H7 (cell line): Measurements from ENCODE around the gene HIPK1. TPM values are rescaled to one million over a fixed set of nuclear protein-coding genes. Genes with fewer than 3 reads are reported as not detected.
A peak's percentile ranks its signal among the peaks of the same experiment; 100 is the strongest.

ENCODE experiments used
- DNase-seq: peaks from one replicate; pipeline ENCODE4 v3.0.0; 2012
- H3K27me3 ChIP-seq: 2 replicates; pipeline ENCODE4 v1.6.0; 2011; ENCODE audit warnings: mild to moderate bottlenecking, low read length; ENCODE audit not compliant: control insufficient read depth, insufficient read depth
- H3K36me3 ChIP-seq: replicated peaks from 2 replicates; pipeline ENCODE4 v1.5.1; 2011; ENCODE audit warnings: low read length; ENCODE audit not compliant: control insufficient read depth, insufficient read depth
- H3K4me3 ChIP-seq: 2 replicates; pipeline ENCODE4 v1.5.1; 2011; ENCODE audit warnings: low read depth, mild to moderate bottlenecking, control low read depth, low read length, moderate library complexity; ENCODE audit not compliant: insufficient read depth
- total RNA-seq: library from RNA; depleted of rRNA; stranded (reverse); fragments of >200 nt; shearing (Covaris generic); gene quantifications from 2 replicates; pipeline ENCODE4 v1.2.3, GENCODE V29; 2014

The HIPK1 gene
- total RNA-seq, 1 experiment from 2014 or later = 33.4 TPM

DNA sequence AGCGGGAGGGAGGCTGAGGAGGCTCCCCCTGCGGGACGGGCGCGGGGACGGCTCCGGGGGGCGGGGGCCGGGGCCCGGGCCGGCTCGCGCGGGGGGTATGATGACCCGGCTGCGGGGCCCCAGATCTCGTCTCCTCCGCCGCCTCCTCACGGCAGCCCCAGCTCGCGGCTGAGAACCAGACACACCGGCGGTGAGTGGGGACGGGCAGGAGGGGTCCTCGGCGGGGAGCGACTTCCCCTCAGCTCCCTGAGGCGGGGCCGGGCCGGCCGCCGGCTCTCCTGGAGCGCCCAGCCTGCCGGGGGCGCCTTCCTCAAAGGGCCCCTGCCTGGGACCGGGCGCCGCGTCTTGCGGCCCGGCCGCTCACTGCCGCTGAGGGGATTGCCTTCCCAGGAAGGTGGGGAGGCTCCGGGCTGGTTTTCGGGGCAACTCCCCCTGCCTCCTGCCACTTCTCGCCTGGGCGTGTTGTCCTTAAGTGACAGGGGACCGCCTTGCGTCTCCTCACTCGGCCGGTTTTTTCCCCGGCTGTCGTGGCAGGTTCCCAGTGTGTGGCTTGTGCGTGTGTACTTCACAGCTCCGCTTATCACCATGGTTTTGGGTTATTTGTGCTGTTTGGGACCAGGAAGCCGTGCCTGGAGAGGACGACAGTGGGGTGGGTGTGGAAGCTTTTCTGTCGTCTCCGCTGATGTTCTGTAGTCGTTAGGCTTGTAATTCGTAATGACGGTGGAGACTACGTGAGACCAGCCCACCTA is 800 bp downstream of the HIPK1 start:
- Histone ChIP-seq H3K36me3 (no peaks in the 10 kb centered on the region), H3K4me3 (peak overlapping the region; percentile 91), H3K27me3 (peaks cover 1% of the 10 kb centered on the region; the same call in 1 of the 2 replicates)
- DNase-seq = no peak

DNA sequence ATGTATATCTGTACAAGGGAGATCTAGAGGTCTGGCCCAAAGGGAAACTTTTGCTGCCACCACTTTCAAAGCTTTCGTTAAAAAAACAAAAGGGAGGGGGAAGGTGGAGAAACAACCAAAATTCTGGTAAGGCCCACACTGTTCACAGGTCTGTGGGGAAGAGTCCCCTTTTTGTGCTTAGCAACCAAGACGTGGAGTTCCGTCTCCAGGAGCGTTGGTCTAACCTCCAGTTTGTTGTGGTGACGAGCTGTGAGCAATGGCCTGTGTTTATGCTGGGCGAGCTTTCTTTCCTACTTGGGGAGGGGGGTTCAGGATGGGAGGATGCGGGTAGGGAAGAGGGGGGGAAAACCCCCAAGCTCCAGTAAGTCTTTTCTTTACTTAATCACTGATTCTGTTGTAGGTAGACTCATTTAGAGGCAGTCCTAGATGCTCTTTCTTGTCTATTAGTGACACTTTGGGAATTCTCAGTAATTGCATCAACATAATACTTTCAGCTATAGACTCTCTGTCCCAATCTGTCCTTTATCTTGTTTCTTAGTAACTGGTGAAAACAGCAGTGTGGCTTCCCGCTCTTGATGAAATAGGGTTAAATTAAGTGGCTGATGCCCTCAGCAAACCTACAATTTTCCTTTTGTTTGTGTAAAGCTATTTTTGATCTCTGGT is 1.5 kb downstream of the HIPK1 start:
- DNase-seq = peak; percentile 55
- Histone ChIP-seq H3K4me3 (peak overlapping the region; percentile 91), H3K36me3 (no peaks in the 10 kb centered on the region), H3K27me3 (peaks cover 1% of the 10 kb centered on the region; the same call in 1 of the 2 replicates)

DNA sequence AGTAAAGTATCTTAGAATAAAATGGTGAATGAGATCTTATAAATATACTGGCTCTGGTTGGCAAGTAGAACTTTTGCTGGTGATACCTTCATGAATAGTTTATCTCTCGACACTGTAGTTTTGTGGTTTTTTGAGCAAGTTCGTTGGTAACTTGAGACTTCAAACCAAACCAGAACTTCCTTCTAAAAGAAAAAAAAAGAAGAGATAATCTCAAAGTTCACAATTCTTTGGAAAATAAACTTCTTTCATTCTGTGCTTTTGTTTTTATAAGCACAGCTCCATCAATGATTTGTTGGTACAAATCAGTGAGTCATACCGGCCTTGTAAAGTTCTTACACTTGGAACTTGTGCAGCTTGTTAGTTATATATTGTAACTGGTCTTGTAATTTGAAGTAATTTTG is 2.3 kb downstream of the HIPK1 start:
- Histone ChIP-seq H3K4me3 (no peak overlapping the region), H3K36me3 (no peaks in the 10 kb centered on the region), H3K27me3 (peaks cover 1% of the 10 kb centered on the region; the same call in 1 of the 2 replicates)
- no peak for DNase-seq

DNA sequence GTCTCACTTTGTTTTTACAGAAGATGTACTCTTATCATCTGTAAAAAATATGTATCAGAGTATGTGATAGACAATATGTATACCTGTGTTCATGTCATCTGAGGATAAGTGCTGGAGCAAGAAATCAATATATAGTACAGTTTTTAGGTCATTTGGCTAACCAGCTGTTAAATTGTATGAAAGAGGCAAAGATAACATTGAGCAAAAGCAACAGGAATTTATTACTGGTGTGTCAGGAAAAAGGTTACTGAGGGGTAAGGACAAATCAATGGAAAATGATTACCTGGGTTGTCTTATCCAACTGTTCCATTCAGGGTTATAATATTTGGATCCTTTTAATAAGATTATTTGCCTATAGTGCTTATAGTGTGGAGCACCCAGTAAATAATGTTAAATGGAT is 4.9 kb downstream of the HIPK1 start:
- Histone ChIP-seq H3K27me3 (no peaks in the 10 kb centered on the region), H3K4me3 (no peak overlapping the region), H3K36me3 (no peaks in the 10 kb centered on the region)
- DNase-seq = no peak

DNA sequence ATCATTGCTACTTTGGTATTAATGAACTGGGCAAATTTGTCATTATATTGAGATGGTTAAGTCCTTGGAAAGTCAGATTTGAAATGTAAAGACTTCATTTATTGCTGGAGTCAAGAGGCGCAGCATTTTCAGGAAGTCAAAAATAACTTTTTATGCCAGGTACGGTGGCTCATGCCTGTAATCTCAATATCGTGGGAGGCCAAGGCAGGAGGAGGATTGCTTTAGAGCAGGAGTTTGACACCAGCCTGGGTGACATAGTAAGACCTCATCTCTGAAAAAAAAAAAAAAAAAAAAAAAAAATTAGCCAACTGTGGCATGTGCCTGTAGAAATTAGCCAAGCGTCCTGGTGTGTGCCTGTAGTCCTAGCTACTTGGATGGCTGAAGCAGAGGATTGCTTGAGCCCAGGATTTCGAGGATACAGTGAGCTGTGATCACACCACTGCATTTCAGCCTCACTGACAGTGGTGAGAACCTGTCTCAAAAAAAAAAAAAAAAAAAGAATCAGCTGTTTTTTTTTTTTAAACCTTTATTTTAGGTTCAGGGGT is 5.5 kb downstream of the HIPK1 start:
- H3K4me3 ChIP-seq = no peak overlapping the region
- no peak for DNase-seq
- H3K27me3 ChIP-seq = no peaks in the 10 kb centered on the region
- H3K36me3 ChIP-seq = no peaks in the 10 kb centered on the region

DNA sequence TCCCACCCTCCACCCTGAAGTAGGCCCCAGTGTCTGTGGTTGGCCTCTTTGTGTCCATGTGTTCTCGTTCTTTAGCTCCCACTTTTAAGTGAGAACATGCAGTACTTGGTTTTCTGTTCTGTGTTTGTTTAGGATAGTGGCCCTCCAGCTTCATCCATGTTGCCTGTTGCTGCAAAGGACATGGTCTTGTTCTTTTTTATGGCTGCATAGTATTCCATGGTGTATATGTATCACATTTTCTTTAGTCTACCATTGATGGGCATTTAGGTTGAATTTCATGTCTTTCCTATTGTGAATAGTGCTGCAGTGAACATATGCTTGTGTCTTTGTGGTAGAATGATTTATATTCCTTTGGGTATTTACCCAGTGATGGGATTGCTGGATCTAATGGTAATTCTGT is 6.1 kb downstream of the HIPK1 start:
- H3K27me3 ChIP-seq = no peaks in the 10 kb centered on the region

DNA sequence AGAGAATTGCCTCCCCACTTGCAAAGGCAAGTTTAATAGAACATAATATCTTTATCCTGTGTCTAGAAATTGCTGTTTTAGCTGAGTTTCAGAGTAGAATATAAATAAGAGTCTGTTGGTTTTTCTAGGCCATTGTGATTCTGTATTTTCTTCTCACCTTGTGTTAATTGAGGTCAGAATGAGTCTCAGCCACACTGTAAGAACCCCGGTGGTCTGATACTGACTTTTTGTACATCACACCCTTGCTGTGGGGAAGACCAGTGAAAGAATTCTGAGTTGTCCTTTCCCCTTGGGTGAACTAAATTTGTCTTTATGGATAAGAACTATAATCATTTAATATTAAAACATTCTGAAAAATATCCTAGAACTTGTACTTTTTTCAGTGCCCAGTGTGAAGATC is 6.8 kb downstream of the HIPK1 start:
- H3K36me3 ChIP-seq = peaks cover 8% of the 10 kb centered on the region
- H3K27me3 ChIP-seq = no peaks in the 10 kb centered on the region
- H3K4me3 ChIP-seq = no peak overlapping the region
- DNase-seq = no peak

More for the DNA sequence above, 6.1 kb downstream of the HIPK1 start:
- DNase-seq = no peak
- Histone ChIP-seq H3K36me3 (no peaks in the 10 kb centered on the region), H3K4me3 (no peak overlapping the region)

DNA sequence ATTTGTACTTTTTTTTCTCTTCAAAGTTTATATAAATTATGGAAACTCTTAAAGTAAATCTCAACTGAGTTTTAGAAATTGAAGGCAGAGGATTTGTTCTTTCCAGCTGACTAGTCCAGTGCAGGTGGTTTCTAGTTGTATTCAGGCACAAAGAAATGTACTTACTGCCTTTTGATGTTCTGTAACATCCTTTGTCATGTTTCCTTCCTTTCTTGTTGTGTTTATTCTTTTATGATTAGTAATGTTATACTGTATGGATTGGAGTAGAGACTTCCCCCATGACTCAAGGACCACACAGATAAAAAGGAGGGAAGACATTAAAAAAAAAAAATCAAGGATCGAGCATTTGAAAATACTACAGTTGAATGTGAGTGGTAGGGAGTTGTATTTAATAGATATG is 8.0 kb downstream of the HIPK1 start:
- Histone ChIP-seq H3K27me3 (no peaks in the 10 kb centered on the region), H3K4me3 (no peak overlapping the region), H3K36me3 (peaks cover 10% of the 10 kb centered on the region)
- no peak for DNase-seq

DNA sequence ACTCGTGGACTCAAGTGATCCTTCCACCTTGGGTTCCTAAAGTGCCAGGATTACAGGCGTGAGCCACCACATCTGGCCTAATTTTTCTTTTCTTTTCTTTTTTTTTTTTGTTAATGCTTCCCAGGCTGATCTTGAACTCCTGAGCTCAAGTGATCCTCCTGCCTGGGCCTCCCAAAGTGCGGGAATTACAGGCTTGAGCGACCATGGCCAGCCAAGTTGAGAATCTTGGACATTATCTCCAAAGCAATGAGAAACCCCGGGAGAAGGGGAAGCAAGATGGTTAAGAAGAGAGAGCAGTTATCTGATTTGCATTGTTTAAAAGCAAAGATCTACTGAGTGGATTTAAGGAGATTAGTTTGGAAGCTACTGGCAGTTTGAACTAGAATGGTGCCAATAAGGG is 9.1 kb downstream of the HIPK1 start:
- H3K4me3 ChIP-seq = no peak overlapping the region
- DNase-seq = no peak
- peaks cover 10% of the 10 kb centered on the region for H3K36me3 ChIP-seq

DNA sequence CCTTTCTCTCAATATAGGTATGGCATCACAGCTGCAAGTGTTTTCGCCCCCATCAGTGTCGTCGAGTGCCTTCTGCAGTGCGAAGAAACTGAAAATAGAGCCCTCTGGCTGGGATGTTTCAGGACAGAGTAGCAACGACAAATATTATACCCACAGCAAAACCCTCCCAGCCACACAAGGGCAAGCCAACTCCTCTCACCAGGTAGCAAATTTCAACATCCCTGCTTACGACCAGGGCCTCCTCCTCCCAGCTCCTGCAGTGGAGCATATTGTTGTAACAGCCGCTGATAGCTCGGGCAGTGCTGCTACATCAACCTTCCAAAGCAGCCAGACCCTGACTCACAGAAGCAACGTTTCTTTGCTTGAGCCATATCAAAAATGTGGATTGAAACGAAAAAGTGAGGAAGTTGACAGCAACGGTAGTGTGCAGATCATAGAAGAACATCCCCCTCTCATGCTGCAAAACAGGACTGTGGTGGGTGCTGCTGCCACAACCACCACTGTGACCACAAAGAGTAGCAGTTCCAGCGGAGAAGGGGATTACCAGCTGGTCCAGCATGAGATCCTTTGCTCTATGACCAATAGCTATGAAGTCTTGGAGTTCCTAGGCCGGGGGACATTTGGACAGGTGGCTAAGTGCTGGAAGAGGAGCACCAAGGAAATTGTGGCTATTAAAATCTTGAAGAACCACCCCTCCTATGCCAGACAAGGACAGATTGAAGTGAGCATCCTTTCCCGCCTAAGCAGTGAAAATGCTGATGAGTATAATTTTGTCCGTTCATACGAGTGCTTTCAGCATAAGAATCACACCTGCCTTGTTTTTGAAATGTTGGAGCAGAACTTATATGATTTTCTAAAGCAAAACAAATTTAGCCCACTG is 11.5 kb downstream of the HIPK1 start:
- H3K4me3 ChIP-seq = no peak overlapping the region
- DNase-seq = no peak
- H3K36me3 ChIP-seq = peaks cover 10% of the 10 kb centered on the region
- no peaks in the 10 kb centered on the region for H3K27me3 ChIP-seq

More for the DNA sequence above, 9.1 kb downstream of the HIPK1 start:
- no peaks in the 10 kb centered on the region for H3K27me3 ChIP-seq

DNA sequence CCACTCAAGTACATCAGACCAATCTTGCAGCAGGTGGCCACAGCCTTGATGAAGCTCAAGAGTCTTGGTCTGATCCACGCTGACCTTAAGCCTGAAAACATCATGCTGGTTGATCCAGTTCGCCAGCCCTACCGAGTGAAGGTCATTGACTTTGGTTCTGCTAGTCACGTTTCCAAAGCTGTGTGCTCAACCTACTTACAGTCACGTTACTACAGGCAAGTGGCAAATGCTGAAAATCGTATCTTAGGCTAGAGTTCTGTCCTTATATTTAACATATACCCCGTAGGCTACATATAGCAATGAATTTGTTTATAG is 12.1 kb downstream of the HIPK1 start:
- no peak for DNase-seq

DNA sequence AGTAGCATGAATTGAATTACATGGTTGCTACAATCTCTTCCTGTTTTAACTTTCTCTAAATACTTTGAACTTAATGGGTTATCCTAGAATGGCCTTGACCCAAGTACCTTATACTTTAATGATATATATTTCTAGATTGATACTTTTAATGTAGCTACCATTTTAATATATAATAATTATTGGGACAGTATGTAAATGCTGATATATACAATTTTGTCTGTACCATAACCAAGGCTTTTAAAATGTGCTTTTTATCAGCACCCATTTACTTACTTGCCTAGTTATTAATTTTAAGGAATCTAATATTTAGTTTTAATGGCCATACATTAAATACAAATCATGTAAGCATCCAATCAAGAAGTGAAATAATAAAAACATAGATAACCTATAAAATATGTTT is 13.4 kb downstream of the HIPK1 start:
- peaks cover 10% of the 10 kb centered on the region for H3K36me3 ChIP-seq
- H3K27me3 ChIP-seq = no peaks in the 10 kb centered on the region
- H3K4me3 ChIP-seq = no peak overlapping the region
- DNase-seq = no peak

More for the DNA sequence above, 12.1 kb downstream of the HIPK1 start:
- H3K27me3 ChIP-seq = no peaks in the 10 kb centered on the region
- no peak overlapping the region for H3K4me3 ChIP-seq
- peaks cover 10% of the 10 kb centered on the region for H3K36me3 ChIP-seq

DNA sequence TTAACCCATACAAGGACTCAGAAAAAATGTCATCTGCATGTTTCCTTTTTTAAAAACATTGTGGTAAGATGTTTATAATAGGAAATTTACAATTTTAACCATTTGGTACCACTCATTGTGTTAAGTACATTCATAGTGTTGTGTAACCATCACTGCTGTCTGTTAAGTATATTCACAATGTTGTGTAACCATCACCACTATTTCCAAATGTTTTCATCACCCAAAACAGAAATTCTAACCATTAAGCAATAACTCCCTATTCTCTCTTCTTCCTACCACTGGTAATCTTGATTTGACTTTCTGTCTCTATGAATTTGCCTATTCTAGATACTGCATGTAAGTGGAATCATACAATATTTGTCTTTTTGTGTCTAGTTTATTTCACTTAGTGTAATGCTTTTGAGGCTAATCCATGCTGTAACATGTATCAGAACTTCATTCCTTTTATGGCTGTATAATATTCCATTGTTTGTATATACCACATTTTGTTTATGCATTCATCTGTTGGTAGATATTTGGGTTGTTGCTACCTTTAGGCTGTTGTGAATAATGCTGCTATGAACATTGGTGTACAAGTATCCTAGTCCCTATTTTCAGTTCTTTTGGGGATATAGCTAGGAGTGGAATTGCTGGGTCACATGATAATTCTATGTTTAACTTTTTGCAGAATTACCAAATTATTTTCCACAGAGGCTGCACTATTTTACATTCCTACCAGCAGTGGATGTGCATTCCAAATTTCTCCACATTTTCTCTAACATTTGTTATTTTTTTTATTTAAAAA is 14.1 kb downstream of the HIPK1 start:
- no peak for DNase-seq
- Histone ChIP-seq H3K4me3 (no peak overlapping the region), H3K27me3 (no peaks in the 10 kb centered on the region), H3K36me3 (peaks cover 10% of the 10 kb centered on the region)

DNA sequence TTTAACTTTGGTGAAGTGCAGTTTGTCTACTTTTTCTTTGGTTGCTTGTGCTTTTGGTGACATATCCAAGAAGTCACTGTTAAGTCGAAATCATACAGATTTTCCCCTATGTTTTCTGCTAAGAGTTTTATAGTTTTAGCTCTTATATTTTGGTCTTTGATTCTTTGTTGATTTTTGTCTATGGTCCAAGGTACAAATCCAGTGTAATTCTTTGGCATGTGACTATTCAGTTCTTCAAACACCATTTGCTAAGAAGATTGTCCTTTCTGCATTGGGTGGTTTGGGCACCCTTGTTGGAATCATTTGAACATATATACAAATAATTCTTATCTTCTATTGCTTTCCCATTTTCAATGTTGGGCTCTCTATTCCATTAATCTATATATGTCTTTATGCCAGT is 16.2 kb downstream of the HIPK1 start:
- peaks cover 9% of the 10 kb centered on the region for H3K36me3 ChIP-seq
- DNase-seq = no peak
- H3K27me3 ChIP-seq = no peaks in the 10 kb centered on the region
- H3K4me3 ChIP-seq = no peak overlapping the region
